ENCODE data around the gene PLEKHM3. TPM values are rescaled to one million over a fixed set of nuclear protein-coding genes. Genes with fewer than 3 reads are reported as not detected.

The PLEKHM3 gene
- total and polyA plus RNA-seq, 8 donors = 14.4 to 17.9 (median 16.0) TPM

GRCh38 chr2:207819839-207820784 lies 205.2 kb downstream of the PLEKHM3 start:
- Histone ChIP-seq H3K9me3 (no peaks in the 10 kb centered on the region), H3K36me3 (peaks cover 0 to 7% of the 10 kb centered on the region in 2 donors), H3K27ac (no peak overlapping the region), H3K27me3 (no peaks in the 10 kb centered on the region), H3K4me1 (peaks cover 0 to 4% of the 10 kb centered on the region in 2 donors), H3K4me3 (no peak overlapping the region)
- no peak for TF ChIP-seq CTCF (IDR thresholded peaks at IDR 0.05)
- intact Hi-C loops (cut with DNase I) = no loop called here
- DNase-seq (no peak), ATAC-seq (peak; percentile 79)

- DNase-seq (peak in 2 of 4 donors; percentile 15 to 44), ATAC-seq (no peak)
- no peak for TF ChIP-seq CTCF (IDR thresholded peaks at IDR 0.05)
- Histone ChIP-seq H3K9me3 (no peaks in the 10 kb centered on the region), H3K4me3 (no peak overlapping the region), H3K27ac (no peak overlapping the region), H3K27me3 (no peaks in the 10 kb centered on the region), H3K36me3 (peaks cover 0 to 7% of the 10 kb centered on the region in 2 donors), H3K4me1 (peaks cover 0 to 4% of the 10 kb centered on the region in 2 donors)
- intact Hi-C loops (cut with DNase I) = no loop called here
These were observed 206.1 kb downstream of the PLEKHM3 start for GRCh38 chr2:207819021-207819797.

GRCh38 chr2:207816546-207816945 lies 208.8 kb downstream of the PLEKHM3 start:
- DNase-seq = no peak
- intact Hi-C loops (cut with DNase I) = no loop called here
- Histone ChIP-seq H3K4me1 (peaks cover under 1 to 15% of the 10 kb centered on the region in 2 donors), H3K27ac (no peak overlapping the region), H3K27me3 (no peaks in the 10 kb centered on the region), H3K4me3 (no peak overlapping the region), H3K9me3 (no peaks in the 10 kb centered on the region), H3K36me3 (no peaks in the 10 kb centered on the region)
- ATAC-seq = no peak
- TF ChIP-seq CTCF (IDR thresholded peaks at IDR 0.05) = no peak

DNA sequence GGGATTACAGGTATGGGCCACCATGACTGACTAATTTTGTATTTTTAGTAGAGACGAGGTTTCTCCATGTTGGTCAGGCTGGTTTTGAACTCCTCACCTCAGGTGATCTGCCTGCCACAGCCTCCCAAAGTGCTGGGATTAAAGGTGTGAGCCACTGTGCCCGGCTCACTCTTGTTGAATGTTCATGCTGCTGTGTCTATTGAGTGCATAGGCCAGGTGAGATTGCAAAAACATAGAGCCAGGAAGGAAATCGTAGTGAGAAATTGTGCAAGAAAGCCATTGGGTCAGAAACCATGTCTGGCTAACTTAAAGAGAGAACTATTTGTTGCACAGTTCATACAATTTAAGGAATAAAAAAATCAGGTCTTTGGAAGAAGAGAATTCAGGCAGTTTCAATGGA lies 210.1 kb downstream of the PLEKHM3 start:
- DNase-seq = no peak
- ATAC-seq = no peak
- intact Hi-C loops (cut with DNase I) = no loop called here

More for the DNA sequence above, 210.1 kb downstream of the PLEKHM3 start:
- no peaks in the 10 kb centered on the region for H3K36me3 ChIP-seq
- H3K4me1 ChIP-seq = peaks cover 5 to 27% of the 10 kb centered on the region in 2 donors
- H3K27me3 ChIP-seq = no peaks in the 10 kb centered on the region
- no peak overlapping the region for H3K27ac ChIP-seq
- no peaks in the 10 kb centered on the region for H3K9me3 ChIP-seq
- no peak overlapping the region for H3K4me3 ChIP-seq
- no peak for TF ChIP-seq CTCF (IDR thresholded peaks at IDR 0.05)

Data from left lung (tissue), 10 donors.